ENCODE measurements around the gene CDH10.

GRCh38 chr5:24530906-24531305 lies 113.9 kb downstream of the CDH10 start:
- TF ChIP-seq HDAC2 (IDR thresholded peaks at IDR 0.05) (no peak), RFX5 (IDR thresholded peaks at IDR 0.05) (no peak), CTCF (IDR thresholded peaks at IDR 0.05) (no peak), EP300 (IDR thresholded peaks at IDR 0.05) (no peak), ZNF302 (CRISPR knock-in tag; IDR thresholded peaks at IDR 0.05) (no peak), ELK1 (IDR thresholded peaks at IDR 0.05; ENCODE audit: low read depth, low read length) (no peak), RAD21 (conservative IDR thresholded peaks at IDR 0.05 in 1 of 2, IDR thresholded peaks at IDR 0.05 in 1 of 2) (no peak)

Data from A549 (cell line).